ENCODE data around the gene OSBPL2. TPM values are rescaled to one million over a fixed set of nuclear protein-coding genes. Genes with fewer than 3 reads are reported as not detected.

Gene OSBPL2
- total and polyA plus RNA-seq, 9 of the 15 experiments (the other 6 are each of a cell fraction or from before 2014, with no cell fraction given), result 2.5 to 25.6 (median 14.1) TPM

- TF ChIP-seq, protein P1, sequence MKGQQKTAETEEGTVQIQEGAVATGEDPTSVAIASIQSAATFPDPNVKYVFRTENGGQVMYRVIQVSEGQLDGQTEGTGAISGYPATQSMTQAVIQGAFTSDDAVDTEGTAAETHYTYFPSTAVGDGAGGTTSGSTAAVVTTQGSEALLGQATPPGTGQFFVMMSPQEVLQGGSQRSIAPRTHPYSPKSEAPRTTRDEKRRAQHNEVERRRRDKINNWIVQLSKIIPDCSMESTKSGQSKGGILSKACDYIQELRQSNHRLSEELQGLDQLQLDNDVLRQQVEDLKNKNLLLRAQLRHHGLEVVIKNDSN (CRISPR knock-in tag; IDR thresholded peaks at IDR 0.05), result no peak
- TF ChIP-seq ZNF407 (IDR thresholded peaks at IDR 0.05; ENCODE audit: low read depth) (no peak), NFIC (IDR thresholded peaks at IDR 0.05) (no peak), CCAR2 (IDR thresholded peaks at IDR 0.05; ENCODE audit: low read depth, low read length) (no peak), GATAD2B (IDR thresholded peaks at IDR 0.05; ENCODE audit: borderline replicate concordance) (no peak), ZKSCAN1 (IDR thresholded peaks at IDR 0.05; ENCODE audit: low read depth, low read length) (no peak), GTF2F1 (IDR thresholded peaks at IDR 0.05; ENCODE audit: low read depth, low read length) (no peak), ELF1 (tag; IDR thresholded peaks at IDR 0.05) (no peak), ZSCAN29 (IDR thresholded peaks at IDR 0.05) (no peak), CHD2 (IDR thresholded peaks at IDR 0.05; ENCODE audit: low read depth, low read length) (no peak), NFYB (IDR thresholded peaks at IDR 0.05; ENCODE audit: extremely low read depth, insufficient read length) (no peak), PML (IDR thresholded peaks at IDR 0.05; ENCODE audit: low read length) (no peak), MEF2D (tag; conservative IDR thresholded peaks at IDR 0.05; ENCODE audit: low read depth) (no peak)
- TF ChIP-seq, protein P2, sequence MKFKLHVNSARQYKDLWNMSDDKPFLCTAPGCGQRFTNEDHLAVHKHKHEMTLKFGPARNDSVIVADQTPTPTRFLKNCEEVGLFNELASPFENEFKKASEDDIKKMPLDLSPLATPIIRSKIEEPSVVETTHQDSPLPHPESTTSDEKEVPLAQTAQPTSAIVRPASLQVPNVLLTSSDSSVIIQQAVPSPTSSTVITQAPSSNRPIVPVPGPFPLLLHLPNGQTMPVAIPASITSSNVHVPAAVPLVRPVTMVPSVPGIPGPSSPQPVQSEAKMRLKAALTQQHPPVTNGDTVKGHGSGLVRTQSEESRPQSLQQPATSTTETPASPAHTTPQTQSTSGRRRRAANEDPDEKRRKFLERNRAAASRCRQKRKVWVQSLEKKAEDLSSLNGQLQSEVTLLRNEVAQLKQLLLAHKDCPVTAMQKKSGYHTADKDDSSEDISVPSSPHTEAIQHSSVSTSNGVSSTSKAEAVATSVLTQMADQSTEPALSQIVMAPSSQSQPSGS (CRISPR knock-in tag; IDR thresholded peaks at IDR 0.05), result no peak
Measured at GRCh38 chr20:62215020-62215990, 23.0 kb upstream of the OSBPL2 start (continued).

Measured in K562 (cell line).